ENCODE results near the gene SUSD4. TPM values are rescaled to one million over a fixed set of nuclear protein-coding genes. Genes with fewer than 3 reads are reported as not detected.

Gene SUSD4
- total and polyA plus RNA-seq, 2 donors (not counting 3 experiments of a cell fraction or from before 2014, with no cell fraction given): not detected

- TF ChIP-seq GATA2 (IDR thresholded peaks at IDR 0.05; ENCODE audit: insufficient read depth, insufficient read length, low read depth, low read length) (no peak), MAX (IDR thresholded peaks at IDR 0.05; ENCODE audit: insufficient read depth, insufficient read length) (no peak), MYC (IDR thresholded peaks at IDR 0.05; ENCODE audit: low read depth, low read length) (no peak), POLR2A (IDR thresholded peaks at IDR 0.05; ENCODE audit: low read depth, low read length) (no peak), CTCF (IDR thresholded peaks at IDR 0.05; ENCODE audit: extremely low read depth in 1 of 2, insufficient read depth in 1 of 2, low read depth in 1 of 2, low read length in 2 of 2) (no peak), JUN (IDR thresholded peaks at IDR 0.05; ENCODE audit: borderline replicate concordance, insufficient read depth, insufficient read length, low read depth) (no peak), POLR2AphosphoS5 (IDR thresholded peaks at IDR 0.05; ENCODE audit: insufficient read depth, low read depth, low read length) (no peak), EZH2 (IDR thresholded peaks at IDR 0.05; ENCODE audit: borderline replicate concordance, low read depth, low read length, severe bottlenecking) (no peak), FOS (IDR thresholded peaks at IDR 0.05; ENCODE audit: borderline replicate concordance, insufficient read depth, low read length) (no peak)
- Histone ChIP-seq H3K4me2 (ENCODE audit: insufficient read depth, low read length) (no peak overlapping the region), H3K27me3 (ENCODE audit: control insufficient read depth in 2 of 2, insufficient read depth in 2 of 2, low read length in 2 of 2) (no peaks in the 10 kb centered on the region), H3K27ac (ENCODE audit: insufficient read depth, low read depth, low read length) (no peak overlapping the region), H3K9me3 (replicated peaks; ENCODE audit: control insufficient read depth, insufficient read depth, low read length) (no peaks in the 10 kb centered on the region), H4K20me1 (replicated peaks; ENCODE audit: control insufficient read depth, extremely low read depth, insufficient read depth, low read length) (no peaks in the 10 kb centered on the region), H3K9ac (replicated peaks; ENCODE audit: extremely low read depth, insufficient read depth, low read length) (no peak overlapping the region), H3K9me1 (replicated peaks; ENCODE audit: control insufficient read depth, extremely low read depth, insufficient read depth, low read length) (no peaks in the 10 kb centered on the region), H3K4me3 (replicated peaks in 1 of 3; ENCODE audit: insufficient read depth in 1 of 3, low read depth in 1 of 3, low read length in 3 of 3) (no peak overlapping the region), H3K4me1 (ENCODE audit: control insufficient read depth, extremely low read depth, insufficient read depth, low read length) (no peaks in the 10 kb centered on the region), H3K79me2 (ENCODE audit: control insufficient read depth, insufficient read depth, low read length) (no peaks in the 10 kb centered on the region), H3K36me3 (ENCODE audit: control insufficient read depth in 2 of 2, extremely low read depth in 1 of 2, insufficient read depth in 2 of 2, low read length in 2 of 2) (no peaks in the 10 kb centered on the region), H2AFZ (ENCODE audit: low read depth, low read length) (no peak overlapping the region)
- POLR2A ChIA-PET: no interaction called here
- no peak for DNase-seq (ENCODE audit: low read depth, low spot score)
- CTCF ChIA-PET: no interaction called here
- intact Hi-C loops (cut with micrococcal nuclease): no loop called here
- FAIRE-seq: no peak
- BruUV-seq (replicated peaks): no TSS peak
- dilution Hi-C loops (cut with MboI; ENCODE audit: extremely low pct_ligation_motif_present, low sequenced_read_pairs): no loop called here
Measured at GRCh38 chr1:223329252-223329651, 34.7 kb downstream of the SUSD4 start.
